ENCODE data around the gene CEACAM18. TPM values are rescaled to one million over a fixed set of nuclear protein-coding genes. Genes with fewer than 3 reads are reported as not detected.

Gene CEACAM18
- total and polyA plus RNA-seq, 9 donors = not detected

DNA sequence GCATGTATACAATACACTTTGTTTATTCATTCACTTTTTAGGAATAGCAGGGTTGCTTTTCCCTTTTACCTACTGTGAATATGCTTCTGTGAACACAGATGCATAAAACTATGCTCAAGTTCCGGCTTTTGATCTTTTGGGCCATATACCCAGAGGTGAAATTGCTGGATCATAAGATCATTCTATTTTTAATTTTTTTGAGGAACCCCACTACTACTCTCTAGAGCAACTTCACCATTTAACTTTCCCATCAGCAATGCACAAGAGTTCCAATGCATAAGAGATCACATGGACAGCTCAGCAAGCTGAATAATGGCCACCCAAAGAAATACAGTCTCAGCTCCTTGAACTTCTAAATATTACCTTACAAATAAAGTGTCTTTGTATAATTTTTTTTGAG is 43.9 kb upstream of the CEACAM18 start:
- TF ChIP-seq POLR2A (IDR thresholded peaks at IDR 0.05) (no peak), EP300 (IDR thresholded peaks at IDR 0.05) (no peak)
- TF ChIP-seq, protein P1, sequence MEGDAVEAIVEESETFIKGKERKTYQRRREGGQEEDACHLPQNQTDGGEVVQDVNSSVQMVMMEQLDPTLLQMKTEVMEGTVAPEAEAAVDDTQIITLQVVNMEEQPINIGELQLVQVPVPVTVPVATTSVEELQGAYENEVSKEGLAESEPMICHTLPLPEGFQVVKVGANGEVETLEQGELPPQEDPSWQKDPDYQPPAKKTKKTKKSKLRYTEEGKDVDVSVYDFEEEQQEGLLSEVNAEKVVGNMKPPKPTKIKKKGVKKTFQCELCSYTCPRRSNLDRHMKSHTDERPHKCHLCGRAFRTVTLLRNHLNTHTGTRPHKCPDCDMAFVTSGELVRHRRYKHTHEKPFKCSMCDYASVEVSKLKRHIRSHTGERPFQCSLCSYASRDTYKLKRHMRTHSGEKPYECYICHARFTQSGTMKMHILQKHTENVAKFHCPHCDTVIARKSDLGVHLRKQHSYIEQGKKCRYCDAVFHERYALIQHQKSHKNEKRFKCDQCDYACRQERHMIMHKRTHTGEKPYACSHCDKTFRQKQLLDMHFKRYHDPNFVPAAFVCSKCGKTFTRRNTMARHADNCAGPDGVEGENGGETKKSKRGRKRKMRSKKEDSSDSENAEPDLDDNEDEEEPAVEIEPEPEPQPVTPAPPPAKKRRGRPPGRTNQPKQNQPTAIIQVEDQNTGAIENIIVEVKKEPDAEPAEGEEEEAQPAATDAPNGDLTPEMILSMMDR (IDR thresholded peaks at IDR 0.05) = no peak
- 65 to 85% (median 80%) methylated on average over 1 of the region's 1 CpG for WGBS, 3 donors

DNA sequence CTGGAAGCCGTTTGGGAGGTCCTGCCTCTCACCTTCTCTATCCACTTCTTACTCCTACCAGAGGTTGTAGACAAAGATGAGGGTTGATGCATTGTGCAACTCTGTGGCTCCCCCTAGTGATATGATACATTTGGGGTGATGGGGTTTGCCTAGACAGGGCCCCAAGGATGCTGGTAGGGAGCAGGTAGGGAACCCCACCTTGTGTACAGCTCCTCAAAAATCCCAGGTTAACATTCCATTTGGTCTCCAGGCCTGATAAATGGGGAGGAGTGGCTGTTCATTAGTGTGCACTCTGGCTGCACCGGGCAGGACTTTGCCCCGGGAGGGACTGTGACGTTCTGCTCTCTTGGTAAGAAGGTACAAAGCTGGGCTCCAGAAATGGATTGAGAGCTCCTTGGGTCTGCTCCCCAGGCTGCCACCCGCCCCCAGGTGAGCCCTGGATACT is 39.3 kb upstream of the CEACAM18 start:
- Histone ChIP-seq H3K4me1 (ENCODE audit: insufficient read depth) (no peaks in the 10 kb centered on the region), H3K4me3 (no peak overlapping the region), H3K9me3 (no peaks in the 10 kb centered on the region), H3K36me3 (no peaks in the 10 kb centered on the region), H3K27me3 (no peaks in the 10 kb centered on the region), H3K27ac (no peak overlapping the region)
- DNase-seq = no peak
- WGBS, 3 donors = 46 to 58% (median 51%) methylated on average over 5 of the region's 5 CpGs
- intact Hi-C loops (cut with DNase I) = loop anchor here in 2 of 4 donors (5.0 to 10.0 kb wide), 2 partner anchors 102 to 104 kb away; no protein-coding TSS in a partner anchor
- TF ChIP-seq, protein P1 (IDR thresholded peaks at IDR 0.05) = no peak
- TF ChIP-seq EP300 (IDR thresholded peaks at IDR 0.05) = no peak
- no peak for TF ChIP-seq POLR2A (IDR thresholded peaks at IDR 0.05)

More for the DNA sequence above, 43.9 kb upstream of the CEACAM18 start:
- Histone ChIP-seq H3K27ac (no peak overlapping the region), H3K36me3 (no peaks in the 10 kb centered on the region), H3K4me1 (ENCODE audit: insufficient read depth) (no peaks in the 10 kb centered on the region), H3K27me3 (no peaks in the 10 kb centered on the region), H3K4me3 (no peak overlapping the region), H3K9me3 (no peaks in the 10 kb centered on the region)
- DNase-seq = no peak
- intact Hi-C loops (cut with DNase I) = loop anchor here in 1 of 4 donors (10.0 kb wide), 1 partner anchor 100 kb away; no protein-coding TSS in a partner anchor

DNA sequence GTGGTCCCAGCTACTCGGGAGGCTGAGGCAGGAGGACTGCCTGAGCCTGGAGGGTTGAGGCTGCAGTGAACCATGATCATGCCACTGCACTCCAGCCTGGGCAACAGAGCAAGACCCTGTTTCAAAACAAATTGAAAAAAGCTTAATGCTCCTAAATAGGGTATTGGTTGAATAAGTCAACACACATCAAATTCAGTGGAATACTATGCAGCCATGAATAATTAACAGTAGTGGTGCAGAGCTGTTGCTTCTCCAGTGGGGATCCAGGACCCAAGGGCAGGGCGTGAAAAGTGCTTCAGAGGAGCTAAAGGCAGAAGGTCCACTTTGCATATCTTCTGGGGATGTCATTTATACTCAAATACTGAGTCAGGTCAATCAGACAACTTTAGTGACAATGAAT is 38.3 kb upstream of the CEACAM18 start:
- H3K27me3 ChIP-seq = no peaks in the 10 kb centered on the region
- no peak for TF ChIP-seq POLR2A (IDR thresholded peaks at IDR 0.05)
- TF ChIP-seq, protein P1 (IDR thresholded peaks at IDR 0.05) = no peak
- TF ChIP-seq EP300 (IDR thresholded peaks at IDR 0.05) = no peak
- DNase-seq = no peak
- intact Hi-C loops (cut with DNase I) = no loop called here
- 69 to 81% (median 72%) methylated on average over 2 of the region's 2 CpGs for WGBS, 3 donors
- no peaks in the 10 kb centered on the region for H3K4me1 ChIP-seq (ENCODE audit: insufficient read depth)
- no peaks in the 10 kb centered on the region for H3K9me3 ChIP-seq
- no peak overlapping the region for H3K27ac ChIP-seq
- H3K4me3 ChIP-seq = no peak overlapping the region
- no peaks in the 10 kb centered on the region for H3K36me3 ChIP-seq

DNA sequence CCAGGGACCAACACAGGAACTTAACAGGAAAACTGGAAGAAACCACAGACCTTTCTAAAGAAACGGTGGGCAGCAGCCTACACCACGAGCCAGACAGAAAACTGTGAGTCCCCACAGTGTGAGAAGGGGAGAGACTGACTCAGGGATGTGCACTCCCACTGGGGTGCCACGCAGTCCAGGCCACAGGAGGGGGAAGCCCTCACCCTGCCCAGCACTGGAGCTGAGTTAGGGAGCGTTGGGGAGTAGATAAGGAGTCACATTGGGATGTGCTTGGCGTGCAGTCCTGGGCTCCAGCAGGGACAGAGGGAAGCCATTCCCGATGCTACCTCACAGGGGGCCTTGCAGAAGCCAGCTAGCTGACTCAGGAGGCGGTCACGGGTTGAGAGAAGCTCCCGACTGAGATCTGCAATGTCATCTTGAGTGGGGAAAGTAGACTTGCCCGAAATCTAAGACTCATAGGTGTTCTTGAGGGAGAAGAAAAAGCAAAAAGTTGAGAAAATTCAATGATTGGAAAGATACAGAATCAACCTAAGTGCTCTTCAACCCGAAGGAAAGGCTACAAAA is 37.4 kb upstream of the CEACAM18 start:
- WGBS, 3 donors = 34 to 44% (median 38%) methylated on average over 11 of the region's 11 CpGs
- TF ChIP-seq EP300 (IDR thresholded peaks at IDR 0.05) = no peak
- no peak for TF ChIP-seq POLR2A (IDR thresholded peaks at IDR 0.05)
- TF ChIP-seq, protein P1 (IDR thresholded peaks at IDR 0.05) = no peak
- intact Hi-C loops (cut with DNase I) = no loop called here
- no peaks in the 10 kb centered on the region for H3K36me3 ChIP-seq
- H3K27ac ChIP-seq = no peak overlapping the region
- H3K27me3 ChIP-seq = no peaks in the 10 kb centered on the region
- H3K9me3 ChIP-seq = no peaks in the 10 kb centered on the region
- no peak for DNase-seq
- H3K4me3 ChIP-seq = no peak overlapping the region
- no peaks in the 10 kb centered on the region for H3K4me1 ChIP-seq (ENCODE audit: insufficient read depth)
